Measurements from ENCODE around the gene KLHL13. TPM values are rescaled to one million over a fixed set of nuclear protein-coding genes. Genes with fewer than 3 reads are reported as not detected.

Gene KLHL13
- total RNA-seq, 2 donors from 2014 or later, result 6.1 to 6.3 TPM

GRCh38 chrX:118047446-118048186, 69.0 kb downstream of the KLHL13 start:
- Histone ChIP-seq H3K27ac (no peak overlapping the region), H3K4me3 (no peak overlapping the region), H3K36me3 (no peaks in the 10 kb centered on the region), H3K9me3 (peaks cover 0 to 20% of the 10 kb centered on the region in 2 donors), H3K27me3 (no peaks in the 10 kb centered on the region), H3K4me1 (no peaks in the 10 kb centered on the region)
- no peak for TF ChIP-seq CTCF (IDR thresholded peaks at IDR 0.05)
- DNase-seq (ENCODE audit: low spot score), result no peak

DNA sequence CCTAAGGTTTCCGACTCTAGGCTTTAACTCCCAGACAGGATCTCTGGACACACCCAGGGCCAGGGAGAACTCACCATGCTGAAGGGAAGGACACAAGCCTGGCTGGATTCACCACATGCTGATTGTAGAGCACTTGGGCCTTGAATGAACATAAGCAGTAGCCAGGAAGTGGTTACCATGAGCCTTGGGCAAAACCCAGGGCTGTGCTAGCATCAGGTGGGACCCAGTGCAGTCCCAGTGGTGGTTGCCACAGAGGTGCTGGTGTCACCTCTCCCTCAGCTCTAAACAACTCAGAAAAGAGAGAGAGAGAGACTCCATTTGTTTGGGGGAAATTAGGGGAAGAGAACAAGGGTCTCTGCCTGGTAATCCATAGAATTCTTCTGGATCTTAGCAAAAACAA, 77.0 kb downstream of the KLHL13 start:
- no peak for DNase-seq (ENCODE audit: low spot score)
- TF ChIP-seq CTCF (IDR thresholded peaks at IDR 0.05), result no peak
- H3K4me3 ChIP-seq, result no peak overlapping the region
- no peaks in the 10 kb centered on the region for H3K27me3 ChIP-seq
- peaks cover 0 to 17% of the 10 kb centered on the region in 2 donors for H3K9me3 ChIP-seq
- no peak overlapping the region for H3K27ac ChIP-seq
- H3K36me3 ChIP-seq, result no peaks in the 10 kb centered on the region
- no peaks in the 10 kb centered on the region for H3K4me1 ChIP-seq

DNA sequence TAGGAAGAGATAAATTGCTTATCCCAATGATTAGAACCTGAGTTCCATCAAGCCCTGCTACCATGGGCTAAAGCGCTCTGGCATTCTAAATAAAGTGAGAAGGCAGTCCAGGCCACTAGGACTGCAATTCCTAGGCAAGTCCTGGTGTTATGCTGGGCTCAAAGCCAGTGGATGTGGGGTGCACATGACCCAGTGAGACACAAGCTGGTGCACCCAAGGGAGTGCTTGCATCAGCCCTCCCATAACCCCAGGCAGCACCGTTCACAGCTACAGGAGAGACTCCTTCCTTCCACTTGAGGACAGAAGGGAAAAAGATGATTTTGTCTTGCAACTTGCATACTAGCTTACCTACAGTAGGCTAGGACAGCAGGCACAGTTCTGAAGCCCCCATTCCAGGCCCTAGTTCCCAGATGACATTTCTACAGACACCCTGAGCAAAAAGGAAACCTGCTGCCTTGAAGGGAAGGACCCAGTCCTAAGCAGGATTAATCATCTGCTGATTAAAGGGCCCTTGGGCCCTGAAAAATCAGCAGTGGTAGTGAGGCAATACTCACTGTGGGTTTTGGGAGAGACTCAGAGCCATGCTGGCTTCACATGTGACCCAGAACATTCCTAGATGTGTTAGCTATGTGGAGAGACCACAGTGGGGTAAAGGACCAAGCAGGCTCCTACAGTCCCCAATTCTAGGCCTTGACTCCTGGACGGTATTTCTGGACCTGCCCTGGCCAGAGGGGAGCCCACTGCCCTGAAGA, 77.8 kb downstream of the KLHL13 start:
- DNase-seq (ENCODE audit: low spot score), result no peak
- TF ChIP-seq CTCF (IDR thresholded peaks at IDR 0.05), result no peak
- Histone ChIP-seq H3K4me1 (no peaks in the 10 kb centered on the region), H3K36me3 (no peaks in the 10 kb centered on the region), H3K4me3 (no peak overlapping the region), H3K9me3 (peaks cover 0 to 9% of the 10 kb centered on the region in 2 donors), H3K27ac (no peak overlapping the region), H3K27me3 (no peaks in the 10 kb centered on the region)

GRCh38 chrX:118026631-118027030, 90.0 kb downstream of the KLHL13 start:
- no peak for TF ChIP-seq CTCF (IDR thresholded peaks at IDR 0.05)
- no peak overlapping the region for H3K27ac ChIP-seq
- no peaks in the 10 kb centered on the region for H3K36me3 ChIP-seq
- DNase-seq (ENCODE audit: low spot score), result no peak
- no peaks in the 10 kb centered on the region for H3K9me3 ChIP-seq
- no peaks in the 10 kb centered on the region for H3K4me1 ChIP-seq
- no peaks in the 10 kb centered on the region for H3K27me3 ChIP-seq
- H3K4me3 ChIP-seq, result no peak overlapping the region

DNA sequence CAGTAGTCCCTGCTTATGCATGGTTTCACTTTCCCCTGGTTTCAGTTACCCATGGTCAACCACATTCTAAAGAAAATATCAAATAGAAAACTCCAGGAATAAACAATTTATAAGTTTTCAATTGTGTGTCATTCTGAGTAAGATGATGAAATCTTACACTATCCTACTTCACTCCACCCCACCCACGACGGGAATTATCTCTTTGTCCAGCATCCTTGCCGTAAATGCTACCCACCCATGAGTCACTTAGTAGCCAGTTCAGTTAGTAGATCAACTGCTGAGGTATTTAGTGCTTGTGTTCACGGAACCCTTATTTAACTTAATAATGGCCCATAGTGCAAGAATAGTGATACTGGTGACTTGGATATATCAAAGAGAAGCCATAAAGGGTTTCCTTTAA, 91.4 kb downstream of the KLHL13 start:
- no peaks in the 10 kb centered on the region for H3K4me1 ChIP-seq
- no peaks in the 10 kb centered on the region for H3K9me3 ChIP-seq
- H3K4me3 ChIP-seq, result no peak overlapping the region
- no peaks in the 10 kb centered on the region for H3K36me3 ChIP-seq
- no peak for TF ChIP-seq CTCF (IDR thresholded peaks at IDR 0.05)
- H3K27me3 ChIP-seq, result no peaks in the 10 kb centered on the region
- no peak overlapping the region for H3K27ac ChIP-seq
- DNase-seq (ENCODE audit: low spot score), result no peak
